Stimulated activated CD4-positive, alpha-beta T cell treated with anti-CD3 and anti-CD28 coated beads, TNF-alpha, amount 100 ng/mL, for 24 hours (primary cell): Measurements from ENCODE around the gene GHRL.

Experiments
- DNase-seq, 3 experiments: peaks; one replicate each; pipeline ENCODE4 v3.0.0-alpha.2; 2020; ENCODE audit warnings: low read depth in 3 of 3

The GHRL gene

GRCh38 chr3:10292505-10293419 lies at the start of gene GHRL:
GHRL (minus strand) TSS chr3:10292947; CDS start chr3:10290180, 2,767 bp downstream.
- no peak for DNase-seq

- DNase-seq = no peak
Measured at GRCh38 chr3:10341901-10342398, 49.2 kb upstream of the GHRL start.

GRCh38 chr3:10340476-10340875 lies 47.7 kb upstream of the GHRL start:
- no peak for DNase-seq

GRCh38 chr3:10340046-10340445 lies 47.3 kb upstream of the GHRL start:
- no peak for DNase-seq

GRCh38 chr3:10339376-10339955 lies 46.7 kb upstream of the GHRL start:
- DNase-seq = no peak

GRCh38 chr3:10338591-10339353 lies 46.0 kb upstream of the GHRL start:
- DNase-seq = no peak

GRCh38 chr3:10338164-10338470 lies 45.4 kb upstream of the GHRL start:
- DNase-seq = no peak

- DNase-seq = no peak
Measured at GRCh38 chr3:10337323-10338163, 44.8 kb upstream of the GHRL start.

GRCh38 chr3:10336761-10337160 lies 44.0 kb upstream of the GHRL start:
- no peak for DNase-seq

GRCh38 chr3:10335871-10336622 lies 43.3 kb upstream of the GHRL start:
- DNase-seq = no peak

GRCh38 chr3:10335190-10335738 lies 42.5 kb upstream of the GHRL start:
- DNase-seq = no peak

- DNase-seq = no peak
Measured at GRCh38 chr3:10334459-10334858, 41.7 kb upstream of the GHRL start.

- DNase-seq = no peak
Measured at GRCh38 chr3:10334042-10334441, 41.3 kb upstream of the GHRL start.

GRCh38 chr3:10333349-10333650 lies 40.6 kb upstream of the GHRL start:
- DNase-seq = no peak

- no peak for DNase-seq
Measured at GRCh38 chr3:10332481-10333348, 40.0 kb upstream of the GHRL start.

- no peak for DNase-seq
Measured at GRCh38 chr3:10331320-10331719, 38.6 kb upstream of the GHRL start.

- DNase-seq = no peak
Measured at GRCh38 chr3:10330319-10330718, 37.6 kb upstream of the GHRL start.

GRCh38 chr3:10329495-10330015 lies 36.8 kb upstream of the GHRL start:
- no peak for DNase-seq

GRCh38 chr3:10328460-10329071 lies 35.8 kb upstream of the GHRL start:
- no peak for DNase-seq
